HG03439 (cell line): ENCODE data around the gene MTRR.
"Not testable (repeated sequence)": the region's sequence is repeated elsewhere in the genome, so short reads cannot be mapped to it uniquely, and the experiment has no call there.

Source experiments
- ATAC-seq: cut with Tn5 transposase; IDR thresholded peaks from one replicate; pipeline ENCODE4 v1.9.1; 2021; ENCODE audit warnings: mild to moderate bottlenecking, moderate library complexity; ENCODE audit not compliant: unreplicated experiment

Gene MTRR

DNA sequence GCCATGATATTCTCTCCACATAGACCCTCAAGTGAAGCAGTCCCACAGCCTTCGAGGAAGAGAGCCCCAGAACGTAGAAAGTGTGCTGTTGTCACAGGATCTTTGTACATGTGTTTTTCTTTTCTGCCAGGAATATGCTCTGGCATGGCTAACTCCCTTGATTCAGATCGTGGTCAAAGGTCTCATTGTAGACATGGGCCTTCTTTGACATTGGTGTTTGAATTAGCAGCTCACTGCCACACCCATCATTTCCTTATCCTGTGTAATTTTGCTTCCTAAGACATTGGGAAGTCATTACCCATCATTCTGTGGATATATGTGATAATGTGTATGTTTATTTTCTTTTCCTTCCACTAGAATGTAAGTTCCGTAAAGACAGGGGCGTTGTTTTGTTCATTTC lies 25.5 kb downstream of the MTRR start:
- no peak for ATAC-seq

GRCh38 chr5:7894860-7895259 lies 25.9 kb downstream of the MTRR start:
- peak; percentile 91 for ATAC-seq

GRCh38 chr5:7897014-7897600 lies 28.2 kb downstream of the MTRR start:
- ATAC-seq, result no peak

DNA sequence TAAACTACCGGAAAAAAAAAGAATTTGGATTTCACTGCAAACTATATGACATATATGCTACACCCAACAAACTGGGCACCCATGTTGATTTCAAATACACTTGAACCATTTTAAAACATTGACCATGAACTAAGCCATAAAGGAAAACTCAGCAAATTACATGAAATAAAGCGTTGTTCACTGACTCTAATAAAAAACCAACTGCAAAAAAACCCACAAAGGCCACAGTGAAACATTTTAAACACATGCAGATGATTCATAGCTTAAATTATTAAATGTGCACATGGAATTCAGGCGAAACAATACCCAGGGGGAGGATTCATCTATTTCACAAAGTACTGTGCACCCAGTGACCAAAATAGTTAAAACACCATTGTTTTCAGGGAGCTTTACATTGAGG lies 33.3 kb downstream of the MTRR start:
- no peak for ATAC-seq

DNA sequence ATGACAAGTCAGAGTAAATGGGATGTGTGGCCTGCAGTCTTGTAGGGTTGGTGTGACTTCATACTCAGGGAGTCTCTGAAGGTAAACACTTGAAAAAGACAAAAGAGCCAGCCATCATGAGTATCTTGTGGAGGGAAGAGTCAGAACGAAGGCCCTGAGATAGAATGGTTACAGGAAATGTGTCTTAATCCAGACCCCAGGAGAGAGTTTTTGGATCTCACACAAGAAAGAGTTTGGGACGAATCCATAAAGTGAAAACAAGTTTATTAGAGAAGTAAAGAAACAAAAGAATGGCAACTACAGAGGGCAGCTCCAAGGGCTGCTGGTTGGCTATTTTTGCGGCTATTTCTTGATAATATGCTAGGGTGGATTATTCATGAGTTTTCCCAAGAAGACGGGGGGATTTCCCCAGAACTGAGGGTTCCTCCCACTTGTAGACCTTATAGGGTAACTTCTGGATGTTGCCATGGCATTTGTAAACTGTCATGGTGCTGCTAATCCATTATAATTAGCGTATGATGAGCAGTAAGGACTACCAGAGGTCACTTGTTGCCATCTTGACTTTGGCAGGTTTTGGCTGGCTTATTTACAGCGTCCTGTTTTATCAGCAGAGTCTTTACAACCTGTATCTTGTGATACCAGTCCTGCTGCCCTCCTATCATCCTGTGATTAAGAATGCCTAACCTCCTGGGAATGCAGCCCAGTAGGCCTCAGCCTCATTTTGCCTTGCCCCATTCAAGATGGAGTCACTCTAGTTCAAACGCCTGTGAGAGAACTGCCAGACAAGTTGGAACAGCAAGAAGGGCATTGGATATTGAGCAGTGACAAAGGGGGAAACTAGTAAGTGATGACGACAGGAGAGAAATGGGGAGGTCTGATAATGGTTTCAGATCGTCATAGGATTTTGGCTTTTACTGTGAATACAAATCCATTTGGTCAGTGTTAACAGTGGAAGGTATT lies 34.0 kb downstream of the MTRR start:
- no peak for ATAC-seq

- ATAC-seq, result no peak
Observed at GRCh38 chr5:7904170-7904569, 35.2 kb downstream of the MTRR start.

- no peak for ATAC-seq
Observed at GRCh38 chr5:7907612-7908011, 38.7 kb downstream of the MTRR start.

DNA sequence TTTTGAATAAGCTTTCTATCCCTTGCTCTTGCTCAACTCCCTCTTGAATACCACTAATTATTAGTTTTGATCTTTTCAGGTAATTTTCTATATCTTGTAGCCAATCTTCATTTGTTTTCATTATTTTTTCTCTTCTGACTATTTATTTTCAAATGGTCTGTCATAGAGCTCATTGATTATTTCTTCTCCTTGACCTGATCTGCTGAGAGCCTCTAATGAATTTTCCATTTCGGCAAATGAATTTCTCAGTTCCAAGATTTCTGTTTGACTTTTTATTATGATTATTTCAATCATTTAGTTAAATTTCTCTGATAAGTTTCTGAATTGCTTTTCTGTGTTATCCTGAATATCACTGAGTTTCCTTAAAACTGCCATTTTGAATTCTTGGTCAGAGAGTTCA lies 39.4 kb downstream of the MTRR start:
- no peak for ATAC-seq

GRCh38 chr5:7910738-7911428 lies 41.9 kb downstream of the MTRR start:
- ATAC-seq, result no peak

DNA sequence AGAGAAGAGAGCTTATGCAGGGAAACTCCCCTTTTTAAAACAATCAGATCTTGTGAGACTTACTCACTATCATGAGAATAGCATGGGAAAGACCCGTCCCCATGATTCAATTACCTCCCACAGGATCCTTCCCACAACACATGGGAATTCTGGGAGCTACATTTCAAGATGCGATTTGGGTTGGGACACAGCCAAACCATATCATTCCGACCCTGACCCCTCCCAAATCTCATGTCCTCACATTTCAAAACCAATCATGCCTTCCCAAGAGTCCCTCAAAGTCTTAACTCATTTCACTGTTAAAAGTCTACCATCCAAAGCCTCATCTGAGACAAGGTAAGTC lies 42.5 kb downstream of the MTRR start:
- ATAC-seq, result not testable (repeated sequence)

DNA sequence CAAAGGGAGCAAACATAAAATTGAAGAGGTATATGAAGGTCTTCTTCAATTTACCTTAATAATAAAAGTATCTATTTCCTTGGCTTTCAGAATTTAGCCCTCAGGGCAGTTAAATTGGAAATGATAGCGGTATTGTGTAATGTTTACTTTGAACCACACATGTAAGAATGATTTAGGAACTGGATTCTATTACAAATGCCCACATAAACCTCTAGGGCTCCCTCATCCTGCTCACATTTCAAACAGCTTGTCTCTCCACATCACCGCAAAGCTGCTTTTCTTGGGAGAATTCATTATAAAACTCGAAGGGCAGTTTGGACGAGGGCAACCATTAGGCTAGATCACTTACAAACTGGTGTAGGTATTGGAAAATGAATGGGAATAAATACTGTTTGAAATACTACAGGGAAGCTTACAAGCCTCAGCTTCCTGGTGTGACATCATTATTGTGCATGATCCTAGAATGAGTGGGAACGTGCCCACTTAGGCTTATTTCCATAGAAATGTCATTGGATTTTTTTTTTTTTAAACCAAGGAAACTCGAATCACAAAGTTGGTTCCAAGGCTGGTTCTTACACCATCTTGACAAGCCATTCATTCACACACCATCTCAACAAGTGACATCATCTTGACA lies 47.3 kb downstream of the MTRR start:
- ATAC-seq, result no peak

DNA sequence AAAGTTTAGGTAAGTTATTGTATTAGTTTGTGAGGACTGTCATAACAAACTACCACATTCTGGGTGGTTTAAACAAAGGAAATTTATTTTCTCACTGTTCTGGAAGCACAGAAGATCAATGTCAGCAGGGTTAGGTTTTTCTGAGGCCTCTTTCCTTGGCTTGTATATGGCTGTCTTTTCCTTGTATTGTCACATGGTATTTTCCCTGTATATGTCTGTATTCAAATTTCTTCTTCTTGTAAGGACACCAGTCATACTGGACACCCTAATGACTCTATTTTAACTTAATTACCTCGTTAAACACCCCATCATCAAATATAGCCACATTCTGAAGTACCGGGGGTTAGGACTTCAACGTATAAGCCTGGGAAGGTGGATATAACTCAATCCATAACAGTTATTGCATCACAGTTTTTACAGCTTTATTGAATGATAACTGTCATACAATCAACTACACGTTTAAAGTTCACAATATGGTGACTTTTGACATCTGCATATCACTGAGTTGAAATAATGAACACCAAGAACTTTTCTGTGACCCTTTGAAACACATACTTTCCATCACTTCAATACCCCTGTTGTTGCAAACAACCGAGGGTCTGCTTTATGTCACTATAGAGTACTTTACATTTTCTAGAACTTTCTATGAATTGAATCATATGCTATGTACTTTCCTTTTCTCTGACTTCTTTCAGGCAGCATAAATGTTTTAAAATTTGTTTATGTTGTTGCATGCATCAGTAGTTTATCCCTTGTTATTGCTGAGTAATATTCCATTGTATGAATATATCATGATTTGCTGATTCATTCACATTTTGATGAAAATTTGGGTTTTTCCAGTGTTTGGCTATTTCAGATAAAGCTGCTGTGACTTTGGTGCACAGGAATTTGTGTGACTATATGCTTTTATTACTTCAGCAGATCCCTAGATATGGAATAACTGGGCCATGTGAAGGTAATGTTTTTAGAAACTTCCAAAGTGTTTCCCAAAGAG lies 48.5 kb downstream of the MTRR start:
- ATAC-seq, result no peak

- ATAC-seq, result no peak
Observed at GRCh38 chr5:7925961-7926695, 57.2 kb downstream of the MTRR start.

- no peak for ATAC-seq
Observed at GRCh38 chr5:7926720-7927119, 57.8 kb downstream of the MTRR start.

DNA sequence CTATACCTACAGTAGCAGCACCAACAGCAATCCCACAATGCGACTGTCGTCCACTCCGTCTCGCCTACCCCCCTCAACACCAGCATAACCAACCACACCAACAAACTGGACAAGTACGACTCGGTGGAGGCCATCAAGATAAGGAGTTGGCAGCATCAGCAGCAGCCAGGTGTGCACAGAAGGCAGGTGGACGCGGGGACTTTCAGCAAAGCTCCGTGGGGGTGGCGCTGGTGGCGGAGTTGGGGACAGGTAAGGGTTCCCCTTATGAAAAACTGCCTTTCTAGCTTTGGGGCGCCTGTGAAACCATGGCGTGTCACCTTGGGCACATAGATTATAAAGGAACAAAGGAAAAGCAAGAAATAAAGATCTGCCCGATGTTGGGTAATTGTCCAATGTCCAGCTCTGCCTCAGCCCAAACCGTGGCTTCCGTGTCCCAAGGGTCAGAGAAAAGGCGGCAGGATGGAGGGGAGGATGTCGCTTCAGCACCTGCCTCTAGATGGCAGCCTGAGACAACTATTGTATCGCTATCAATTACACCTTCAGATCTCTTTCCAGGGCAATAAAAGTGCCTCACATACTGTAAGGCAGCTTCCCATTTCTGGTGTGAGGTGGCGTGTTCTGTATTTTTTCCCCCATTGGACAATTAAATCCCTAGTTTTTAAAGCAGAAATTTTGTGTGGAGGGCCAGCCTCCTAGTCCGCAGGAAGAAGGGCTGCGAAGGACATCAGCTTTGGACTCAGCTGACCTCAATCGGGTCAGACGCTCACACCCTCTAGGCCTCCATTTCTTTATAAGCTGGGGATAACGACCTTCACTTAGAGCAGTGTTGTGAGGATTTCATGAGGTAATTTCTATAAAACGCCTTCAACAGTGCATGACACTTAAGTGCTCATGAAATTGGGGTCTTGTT lies 58.8 kb downstream of the MTRR start:
- no peak for ATAC-seq

- ATAC-seq, result no peak
Observed at GRCh38 chr5:7930011-7930410, 61.1 kb downstream of the MTRR start.

DNA sequence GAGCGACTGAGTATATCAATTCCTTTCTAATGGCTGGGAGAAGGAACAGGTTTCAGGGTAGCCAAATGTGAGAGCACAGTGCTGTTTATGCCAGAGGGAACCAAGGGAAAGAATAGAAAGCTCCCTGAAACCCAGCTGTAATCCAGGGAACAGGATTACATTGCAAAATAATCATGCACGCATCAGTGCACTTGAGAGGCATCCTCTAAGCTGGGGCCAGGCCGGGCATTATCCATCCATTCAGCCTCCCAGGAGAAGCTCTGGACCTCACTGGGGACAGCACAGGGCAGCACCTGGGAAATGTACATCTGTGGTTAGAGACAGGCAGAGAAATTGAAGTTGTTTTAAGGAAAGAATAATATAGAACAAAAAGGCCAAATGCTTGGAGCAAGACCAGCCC lies 72.7 kb downstream of the MTRR start:
- ATAC-seq, result no peak

DNA sequence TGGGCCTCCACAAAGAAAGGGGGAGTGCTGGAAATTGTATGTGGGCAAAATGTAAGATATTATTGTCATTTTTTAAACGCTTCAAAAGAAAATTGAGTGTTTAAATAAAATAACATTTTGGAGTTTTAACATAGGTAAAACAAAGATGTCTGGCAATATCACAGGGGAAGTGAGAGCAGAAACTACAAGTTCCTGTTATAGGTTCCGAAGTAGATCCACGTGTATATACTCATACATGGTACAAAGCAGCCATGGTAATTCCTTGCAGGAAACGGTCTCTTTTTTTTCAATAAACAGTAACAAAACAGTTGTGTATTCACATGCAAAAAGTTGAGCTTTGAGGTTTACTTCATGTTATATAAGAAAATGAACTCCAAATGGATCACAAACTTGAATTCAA lies 78.4 kb downstream of the MTRR start:
- no peak for ATAC-seq
